Effector memory CD8-positive, alpha-beta T cell (primary cell): ENCODE measurements around the gene GNA12.
"Not testable (repeated sequence)": the region's sequence is repeated elsewhere in the genome, so short reads cannot be mapped to it uniquely, and the experiment has no call there.

Experiments
- ATAC-seq: fragments of 150-1000 bp; cut with Tn5 transposase; replicated peaks from 2 replicates; pipeline ENCODE4 v1.10.0; 2021; ENCODE audit warnings: mild to moderate bottlenecking, moderate library complexity
- DNase-seq, 3 experiments: peaks; one replicate each; pipeline ENCODE4 v3.0.0; 2021
- H3K27ac Mint-ChIP-seq, 2 donors: one replicate each; pipeline ENCODE4 v1.8.0; 2022; ENCODE audit warnings: mild to moderate bottlenecking in 2 of 2, mixed read lengths in 2 of 2, moderate library complexity in 2 of 2
- H3K27me3 Mint-ChIP-seq, 2 donors: one replicate each; pipeline ENCODE4 v1.8.0; 2022; ENCODE audit warnings: mixed read lengths in 2 of 2
- H3K36me3 Mint-ChIP-seq: one replicate; pipeline ENCODE4 v1.8.0; 2022; ENCODE audit warnings: mild to moderate bottlenecking, moderate library complexity, mixed read lengths; ENCODE audit not compliant: insufficient read depth
- H3K4me1 Mint-ChIP-seq, 2 donors: one replicate each; pipeline ENCODE4 v1.8.0; 2022; ENCODE audit warnings: low read depth in 2 of 2, mixed read lengths in 2 of 2
- H3K4me3 Mint-ChIP-seq, 2 donors: one replicate each; pipeline ENCODE4 v1.8.0; 2022; ENCODE audit warnings: mild to moderate bottlenecking in 2 of 2, mixed read lengths in 2 of 2, moderate library complexity in 2 of 2
- H3K9me3 Mint-ChIP-seq, 2 donors: one replicate each; pipeline ENCODE4 v1.8.0; 2022; ENCODE audit warnings: mixed read lengths in 2 of 2

Gene GNA12

DNA sequence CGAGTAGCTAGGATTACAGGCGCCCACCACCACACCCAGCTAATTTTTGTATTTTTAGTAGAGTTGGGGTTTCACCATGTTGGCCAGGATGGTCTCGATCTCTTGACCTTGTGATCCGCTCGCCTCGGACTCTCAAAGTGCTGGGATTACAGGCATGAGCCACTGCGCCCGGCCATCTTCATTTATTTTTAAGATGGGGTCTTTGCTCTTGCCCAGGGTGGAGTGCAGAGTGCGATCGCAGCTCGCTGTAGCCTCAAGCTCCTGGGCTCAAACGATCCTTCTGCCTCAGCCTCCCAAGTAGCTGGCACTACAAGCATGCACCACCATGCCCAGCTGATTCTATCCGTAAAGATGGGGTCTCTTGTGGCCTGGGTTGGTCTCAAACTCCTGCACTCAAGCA, 116.9 kb downstream of the GNA12 start:
- not testable (repeated sequence) for ATAC-seq, H3K27ac Mint-ChIP-seq, H3K4me3 Mint-ChIP-seq, H3K36me3 Mint-ChIP-seq, H3K9me3 Mint-ChIP-seq, DNase-seq, H3K27me3 Mint-ChIP-seq, H3K4me1 Mint-ChIP-seq

DNA sequence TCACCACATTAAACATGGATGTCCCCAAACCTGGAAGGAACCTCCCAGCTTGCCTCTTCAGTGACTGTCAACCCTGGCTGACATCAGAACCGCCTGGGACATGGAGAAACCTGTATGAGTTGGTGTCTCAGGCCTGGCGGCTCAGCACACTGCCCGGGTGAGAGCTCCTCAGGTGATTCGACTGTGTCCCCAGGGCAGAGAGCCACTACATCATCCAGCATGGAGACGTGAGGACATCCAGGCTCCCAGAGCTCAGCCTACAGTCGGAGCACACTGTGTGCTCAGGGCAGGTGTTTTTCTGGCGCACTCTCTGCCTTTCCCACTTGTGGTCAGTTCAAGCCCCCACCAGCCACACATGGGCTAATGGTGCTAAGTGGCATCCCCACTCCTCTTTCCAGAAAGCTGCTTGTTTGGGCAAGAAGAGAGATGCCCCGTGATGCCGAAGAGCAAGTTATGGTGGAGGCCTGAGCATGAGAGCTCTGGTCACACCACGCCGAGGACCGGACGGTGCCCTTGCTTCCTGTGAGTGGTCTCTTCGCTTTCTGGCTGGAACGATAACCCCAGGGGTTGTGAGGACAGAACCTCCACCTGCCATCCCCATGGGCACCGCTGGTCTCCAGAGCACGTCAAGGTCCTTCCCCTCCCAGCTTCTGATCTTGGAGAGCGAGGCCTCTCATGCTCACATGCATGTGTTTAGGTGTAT, 117.6 kb downstream of the GNA12 start:
- Mint-ChIP-seq H3K36me3 (peaks cover 4% of the 10 kb centered on the region), H3K4me1 (peaks cover 0 to 2% of the 10 kb centered on the region in 2 donors), H3K27me3 (no peaks in the 10 kb centered on the region), H3K4me3 (no peak overlapping the region), H3K27ac (no peak overlapping the region), H3K9me3 (no peaks in the 10 kb centered on the region)
- no peak for DNase-seq
- ATAC-seq = no peak

DNA sequence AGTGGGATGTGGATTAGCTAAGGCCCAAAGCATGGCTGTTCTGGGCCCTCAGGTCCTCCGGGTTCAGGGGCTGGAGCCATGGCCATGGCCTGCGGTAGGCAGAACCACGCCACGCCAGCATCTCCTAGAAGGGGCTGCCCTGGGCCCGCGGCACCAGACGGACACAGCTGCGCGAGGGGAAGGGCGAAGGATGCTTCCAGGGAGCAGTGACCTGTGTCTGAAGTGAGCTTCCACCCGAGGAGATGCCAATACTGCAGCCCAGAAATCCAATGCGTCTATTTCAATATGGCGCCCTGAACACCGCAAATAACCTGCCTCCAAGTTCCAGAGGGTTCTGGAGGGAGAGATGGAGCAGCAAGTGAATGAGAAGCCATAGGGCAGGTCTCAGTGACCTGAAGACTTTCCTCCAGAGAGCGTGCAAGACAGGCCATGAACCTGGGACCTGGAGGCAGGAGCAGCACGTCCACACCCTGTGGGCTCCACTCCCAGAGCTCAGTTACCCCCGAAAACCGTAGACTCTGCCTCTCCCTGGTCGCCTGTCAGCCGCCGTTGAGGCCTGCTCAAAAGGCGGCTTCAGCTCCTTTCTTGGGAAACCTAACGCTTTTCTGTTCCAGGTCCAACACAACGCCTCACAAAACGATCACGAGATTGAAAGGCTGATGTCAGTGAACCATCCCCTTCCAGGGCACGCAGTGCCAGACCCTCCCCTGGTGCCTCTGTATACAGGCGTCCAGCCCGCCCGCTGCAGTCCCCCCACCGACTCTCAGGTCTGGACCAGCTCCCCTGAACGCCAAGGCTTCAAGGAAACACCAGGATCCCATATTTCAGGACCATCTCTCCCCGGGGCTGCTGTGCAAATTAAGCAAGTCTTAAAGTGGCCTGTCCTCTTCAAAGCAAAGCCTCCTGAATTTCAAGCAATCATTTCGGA, 118.7 kb downstream of the GNA12 start:
- ATAC-seq (no peak), DNase-seq (no peak)
- H3K9me3 Mint-ChIP-seq = no peaks in the 10 kb centered on the region
- H3K4me3 Mint-ChIP-seq = no peak overlapping the region
- H3K4me1 Mint-ChIP-seq = peaks cover 7 to 8% of the 10 kb centered on the region in 2 donors
- peak overlapping the region in 1 of 2 donors; percentile 19 for H3K27ac Mint-ChIP-seq
- H3K36me3 Mint-ChIP-seq = peaks cover 7% of the 10 kb centered on the region
- no peaks in the 10 kb centered on the region for H3K27me3 Mint-ChIP-seq

DNA sequence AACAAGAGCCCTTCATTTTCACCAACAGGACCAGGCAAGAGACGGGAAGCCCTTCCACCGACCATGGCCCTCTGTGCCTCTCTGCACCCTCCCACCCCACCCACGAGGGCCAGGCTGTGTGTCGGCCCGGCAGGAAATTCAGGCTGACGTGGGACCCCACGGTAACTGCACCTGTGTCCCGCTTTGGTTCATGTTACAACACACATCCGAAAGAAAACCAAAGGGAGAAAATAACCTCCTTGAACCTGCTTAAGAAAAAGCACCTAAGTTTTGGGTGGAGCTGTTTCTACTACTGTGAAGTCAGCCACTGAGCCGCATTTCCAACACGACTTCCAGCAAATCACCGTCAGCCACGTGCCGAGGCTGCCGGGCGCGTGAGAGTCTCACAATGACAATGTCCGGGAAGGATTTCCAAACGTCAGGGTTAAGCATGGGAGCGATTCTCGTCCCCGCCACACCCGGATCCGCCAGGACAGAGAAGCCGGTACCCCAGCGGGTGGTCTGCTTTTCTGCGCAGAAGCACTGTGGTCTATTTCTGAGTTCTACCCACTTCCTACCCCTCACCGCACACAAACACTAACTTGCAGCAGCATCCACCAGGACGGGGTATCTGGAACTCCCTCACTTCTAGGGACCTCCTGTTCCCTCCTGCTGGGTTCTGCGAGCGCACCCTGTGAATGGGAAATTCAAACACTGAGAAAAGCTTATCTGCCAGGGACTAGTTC, 119.5 kb downstream of the GNA12 start:
- H3K36me3 Mint-ChIP-seq = peaks cover 7% of the 10 kb centered on the region
- no peak overlapping the region for H3K4me3 Mint-ChIP-seq
- no peaks in the 10 kb centered on the region for H3K9me3 Mint-ChIP-seq
- H3K4me1 Mint-ChIP-seq = peaks cover 7 to 12% of the 10 kb centered on the region in 2 donors
- H3K27ac Mint-ChIP-seq = no peak overlapping the region
- ATAC-seq = no peak
- H3K27me3 Mint-ChIP-seq = no peaks in the 10 kb centered on the region
- DNase-seq = no peak

GRCh38 chr7:2724036-2724435, 120.1 kb downstream of the GNA12 start:
- ATAC-seq, H3K27ac Mint-ChIP-seq, DNase-seq, H3K27me3 Mint-ChIP-seq, H3K4me3 Mint-ChIP-seq, H3K36me3 Mint-ChIP-seq, H3K9me3 Mint-ChIP-seq: not testable (repeated sequence)
- peaks cover 7 to 12% of the 10 kb centered on the region in 2 donors for H3K4me1 Mint-ChIP-seq

DNA sequence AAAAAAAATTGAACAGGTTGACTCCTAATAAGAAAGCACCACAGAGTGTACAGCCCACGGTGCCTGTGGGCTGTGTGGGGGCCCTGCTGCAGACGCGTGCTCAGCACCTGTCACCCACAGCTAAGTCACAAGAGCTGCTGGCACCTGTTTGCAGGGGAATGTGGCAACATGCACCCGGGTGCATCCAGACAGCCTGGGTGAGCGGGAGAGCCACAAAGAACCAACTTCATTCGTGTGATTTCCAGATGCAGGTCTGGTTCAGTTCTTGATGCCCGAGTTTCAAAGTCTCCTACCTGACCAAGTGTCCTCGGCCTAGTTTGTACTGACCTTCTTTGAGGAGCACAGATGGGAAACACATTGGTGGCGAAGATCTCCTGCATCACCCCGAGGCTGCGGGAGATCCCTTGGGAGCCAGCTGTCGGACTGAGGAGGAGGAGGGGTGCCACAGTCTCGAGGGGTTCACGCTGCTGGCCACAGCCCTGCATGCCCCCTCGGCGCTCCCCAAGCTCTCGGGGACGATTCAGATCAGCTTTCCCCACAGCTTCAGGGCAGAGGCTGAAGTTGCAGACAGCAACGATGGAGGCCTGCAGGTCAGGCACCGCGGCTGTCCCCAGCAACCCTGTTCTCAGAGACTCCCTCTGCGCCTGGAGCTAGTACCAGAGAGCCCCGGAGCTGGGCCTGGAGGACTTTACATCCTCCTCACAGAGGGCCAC, 120.8 kb downstream of the GNA12 start:
- no peak for ATAC-seq
- no peak for DNase-seq
- Mint-ChIP-seq H3K4me3 (no peak overlapping the region), H3K9me3 (no peaks in the 10 kb centered on the region), H3K27me3 (no peaks in the 10 kb centered on the region), H3K36me3 (peaks cover 10% of the 10 kb centered on the region), H3K4me1 (peaks cover 12% of the 10 kb centered on the region in 2 donors), H3K27ac (no peak overlapping the region)

DNA sequence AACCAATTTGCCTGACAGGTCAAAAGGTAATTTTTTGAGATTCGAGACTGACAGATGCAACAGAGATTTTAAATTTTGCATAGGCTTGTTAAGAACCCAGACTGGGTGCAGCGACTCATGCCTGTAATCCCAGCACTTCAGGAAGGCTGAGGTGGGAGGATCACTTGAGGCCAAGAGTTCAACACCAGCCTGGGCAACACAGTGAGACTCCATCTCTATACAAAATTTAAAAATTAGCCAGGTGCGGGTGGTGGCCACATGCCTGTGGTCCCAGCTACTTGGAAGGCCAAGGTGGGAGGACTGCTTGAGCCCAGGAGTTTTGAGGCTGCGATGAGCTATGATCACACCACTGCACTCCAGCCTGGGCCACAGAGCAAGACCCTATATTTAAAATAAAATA, 121.5 kb downstream of the GNA12 start:
- Mint-ChIP-seq H3K27me3 (no peaks in the 10 kb centered on the region), H3K9me3 (no peaks in the 10 kb centered on the region), H3K4me1 (peaks cover 12% of the 10 kb centered on the region in 2 donors), H3K4me3 (no peak overlapping the region), H3K36me3 (peaks cover 10% of the 10 kb centered on the region), H3K27ac (no peak overlapping the region)
- ATAC-seq (no peak), DNase-seq (no peak)

DNA sequence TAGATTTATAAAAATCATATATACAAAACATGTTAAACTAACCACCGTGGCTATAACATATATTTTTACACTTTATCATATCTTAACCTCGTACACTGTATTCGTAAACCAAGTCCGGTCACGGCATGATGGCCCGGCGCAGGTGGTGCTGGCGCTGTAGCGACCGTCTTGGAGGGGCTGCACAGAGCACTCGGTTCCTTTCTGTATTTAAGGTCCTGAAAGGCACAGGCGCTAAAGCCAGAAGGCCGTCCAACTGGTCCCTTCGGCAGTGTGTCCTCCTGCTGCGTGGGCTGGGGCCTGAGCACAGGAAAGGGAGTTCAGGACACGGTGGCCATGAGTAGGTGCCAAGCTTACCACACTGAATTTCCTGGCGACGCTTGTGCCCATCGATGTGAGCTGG, 122.3 kb downstream of the GNA12 start:
- no peak for DNase-seq
- ATAC-seq = no peak
- no peak overlapping the region for H3K4me3 Mint-ChIP-seq
- H3K27ac Mint-ChIP-seq = no peak overlapping the region
- peaks cover 10% of the 10 kb centered on the region for H3K36me3 Mint-ChIP-seq
- no peaks in the 10 kb centered on the region for H3K9me3 Mint-ChIP-seq
- H3K27me3 Mint-ChIP-seq = no peaks in the 10 kb centered on the region
- H3K4me1 Mint-ChIP-seq = peaks cover 12% of the 10 kb centered on the region in 2 donors

DNA sequence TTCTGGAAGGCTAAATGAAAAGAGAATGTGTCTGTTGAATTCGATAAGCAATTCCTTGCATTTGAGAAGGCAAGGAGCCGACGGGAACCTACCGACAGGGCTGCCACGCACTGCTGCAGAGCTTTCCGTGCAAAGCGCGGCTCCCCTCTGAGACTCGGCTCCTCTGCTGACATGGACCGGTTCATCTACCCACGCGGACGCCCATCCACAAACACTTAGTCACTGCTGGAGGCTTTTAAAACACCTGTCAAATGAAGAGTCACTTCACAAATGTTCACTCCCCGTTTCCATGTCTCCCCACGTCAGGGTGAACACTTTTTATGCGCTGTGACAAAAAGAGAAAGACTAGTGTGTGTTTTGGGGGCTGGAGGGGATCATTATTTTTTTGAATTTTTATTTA, 124.1 kb downstream of the GNA12 start:
- ATAC-seq (no peak), DNase-seq (no peak)
- no peaks in the 10 kb centered on the region for H3K9me3 Mint-ChIP-seq
- no peaks in the 10 kb centered on the region for H3K27me3 Mint-ChIP-seq
- no peak overlapping the region for H3K27ac Mint-ChIP-seq
- no peak overlapping the region for H3K4me3 Mint-ChIP-seq
- peaks cover 13% of the 10 kb centered on the region for H3K36me3 Mint-ChIP-seq
- H3K4me1 Mint-ChIP-seq = peaks cover 23 to 30% of the 10 kb centered on the region in 2 donors

- Mint-ChIP-seq H3K27ac (peak overlapping the region in 1 of 2 donors; percentile 60), H3K4me1 (peaks cover 23 to 39% of the 10 kb centered on the region in 2 donors), H3K4me3 (peak overlapping the region in 1 of 2 donors; percentile 61), H3K27me3 (no peaks in the 10 kb centered on the region), H3K36me3 (peaks cover 13% of the 10 kb centered on the region), H3K9me3 (no peaks in the 10 kb centered on the region)
- peak; percentile 38 for ATAC-seq
- peak; percentile 51 to 58 (median 53) for DNase-seq
Measured at GRCh38 chr7:2719007-2719406, 125.1 kb downstream of the GNA12 start.

DNA sequence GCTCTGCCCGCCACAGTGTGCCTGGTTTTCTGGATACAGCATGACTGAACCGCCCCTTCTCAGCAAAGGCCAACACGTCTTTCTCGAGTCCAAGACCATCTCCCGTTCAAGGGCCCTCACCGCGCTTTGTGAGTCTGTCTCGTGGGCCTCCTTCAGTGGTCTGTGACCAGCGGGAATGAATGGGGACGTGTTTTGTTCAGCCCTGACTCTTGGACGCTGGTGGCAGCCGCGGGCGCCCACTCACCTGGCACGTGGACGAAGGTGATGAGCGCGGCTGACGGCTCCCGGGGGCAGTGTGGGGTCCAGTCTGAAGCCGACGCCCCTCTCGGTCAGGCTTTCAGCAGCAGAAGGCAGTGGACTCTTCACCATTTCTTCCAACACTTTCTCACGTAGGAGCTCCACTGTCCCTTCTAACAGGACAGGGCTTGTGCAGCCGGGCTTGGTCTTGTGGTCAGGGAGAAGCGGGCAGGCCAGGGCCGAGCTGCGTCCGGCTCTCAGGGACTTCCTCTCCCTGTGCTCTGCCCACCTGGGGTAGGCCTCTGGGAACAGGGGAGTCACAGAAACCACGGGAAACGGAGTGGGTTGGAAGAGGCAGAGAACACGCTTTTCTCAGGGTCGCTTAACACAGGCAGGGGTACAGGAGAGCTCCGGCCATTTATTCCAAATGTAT, 125.7 kb downstream of the GNA12 start:
- no peak for DNase-seq
- Mint-ChIP-seq H3K4me3 (peak overlapping the region in 1 of 2 donors; percentile 61), H3K9me3 (no peaks in the 10 kb centered on the region), H3K27ac (peak overlapping the region in 1 of 2 donors; percentile 60), H3K4me1 (peaks cover 23 to 43% of the 10 kb centered on the region in 2 donors), H3K36me3 (peaks cover 13% of the 10 kb centered on the region), H3K27me3 (no peaks in the 10 kb centered on the region)
- ATAC-seq = no peak

DNA sequence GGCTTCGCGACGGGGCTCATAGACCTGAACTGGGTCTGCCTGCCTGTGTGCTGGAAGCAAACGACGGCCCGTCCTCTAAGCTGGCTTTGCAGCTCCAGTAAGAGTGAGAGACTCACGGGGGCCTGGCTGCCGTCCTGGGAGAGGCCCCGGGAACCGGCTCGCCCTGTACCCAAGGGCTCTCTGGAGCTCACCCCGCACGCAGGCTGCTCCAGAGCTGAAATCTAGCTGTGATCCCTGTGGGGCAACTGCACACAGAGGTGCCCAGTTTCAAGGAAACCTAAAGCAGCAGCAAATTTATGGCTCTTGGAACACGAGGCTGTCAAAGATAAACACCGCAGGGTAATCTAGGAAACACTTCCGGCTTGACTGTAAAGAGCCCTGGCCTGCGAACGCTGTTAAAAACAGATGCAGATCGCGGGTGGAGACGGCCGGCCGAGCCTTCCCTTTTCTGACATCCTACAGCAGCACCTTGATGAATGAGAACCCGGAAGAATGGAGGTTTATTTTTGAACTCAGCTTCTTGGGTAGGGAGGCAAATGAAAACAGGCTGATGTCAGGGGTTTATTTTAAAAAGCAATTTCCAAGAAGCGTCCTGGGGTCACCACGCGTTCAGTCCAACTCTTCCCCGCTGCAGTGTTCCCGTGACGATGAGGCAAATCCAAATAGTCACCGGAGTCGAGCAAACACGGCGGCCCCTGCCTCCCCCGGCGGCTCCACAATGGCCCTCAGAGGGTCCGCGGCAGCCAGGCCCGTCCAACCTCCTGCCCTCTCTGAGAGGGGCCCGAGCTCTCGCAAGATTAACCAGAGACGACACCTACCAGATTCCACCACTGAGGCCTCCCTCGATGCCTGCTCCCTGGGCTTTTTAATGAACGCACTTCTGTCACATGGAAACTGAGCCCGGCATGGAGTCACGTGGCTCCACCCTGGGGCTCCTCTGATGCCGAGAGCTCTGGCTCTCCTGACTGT, 126.5 kb downstream of the GNA12 start:
- H3K36me3 Mint-ChIP-seq = peaks cover 10% of the 10 kb centered on the region
- DNase-seq (no peak), ATAC-seq (no peak)
- no peak overlapping the region for H3K27ac Mint-ChIP-seq
- no peaks in the 10 kb centered on the region for H3K9me3 Mint-ChIP-seq
- peaks cover 23 to 46% of the 10 kb centered on the region in 2 donors for H3K4me1 Mint-ChIP-seq
- H3K27me3 Mint-ChIP-seq = no peaks in the 10 kb centered on the region
- H3K4me3 Mint-ChIP-seq = no peak overlapping the region
